KOPT-K1 (cell line): Measurements from ENCODE around the gene CTNND2.

ENCODE experiments used
- H3K27ac ChIP-seq: fragments of 200-600 bp; sonication (generic); 2 replicates; pipeline ENCODE4 v1.5.1; 2016; ENCODE audit warnings: antibody characterized with exemption, mild to moderate bottlenecking, low read depth, low read length; ENCODE audit not compliant: poor library complexity, severe bottlenecking
- H3K36me3 ChIP-seq: fragments of 200-600 bp; sonication (generic); 2 replicates; pipeline ENCODE4 v1.5.1; 2017; ENCODE audit warnings: antibody characterized with exemption, mild to moderate bottlenecking, low read length, moderate library complexity; ENCODE audit not compliant: insufficient read depth
- H3K9me3 ChIP-seq: fragments of 200-600 bp; sonication (generic); 2 replicates; pipeline ENCODE4 v1.5.1; 2017; ENCODE audit warnings: antibody characterized with exemption, low read length, mild to moderate bottlenecking; ENCODE audit not compliant: insufficient read depth, poor library complexity, severe bottlenecking

CTNND2 gene

GRCh38 chr5:11904265-11904906 is at the start of gene CTNND2:
CTNND2 (minus strand) TSS chr5:11904446; CDS start chr5:11903853, 593 bp downstream.
- peaks cover 6% of the 10 kb centered on the region for H3K9me3 ChIP-seq

GRCh38 chr5:11946317-11946716 is 42.1 kb upstream of the CTNND2 start:
- H3K9me3 ChIP-seq, result no peaks in the 10 kb centered on the region
- no peaks in the 10 kb centered on the region for H3K36me3 ChIP-seq
- H3K27ac ChIP-seq, result no peak overlapping the region

More at GRCh38 chr5:11904265-11904906, at the start of gene CTNND2:
- H3K27ac ChIP-seq, result no peak within 1 kb of the TSS
- no peaks in the 10 kb centered on the region for H3K36me3 ChIP-seq

GRCh38 chr5:11941566-11941965 is 37.3 kb upstream of the CTNND2 start:
- Histone ChIP-seq H3K9me3 (no peaks in the 10 kb centered on the region), H3K27ac (no peak overlapping the region), H3K36me3 (no peaks in the 10 kb centered on the region)

GRCh38 chr5:11931638-11932037 is 27.4 kb upstream of the CTNND2 start:
- H3K27ac ChIP-seq, result no peak overlapping the region
- H3K9me3 ChIP-seq, result no peaks in the 10 kb centered on the region
- no peaks in the 10 kb centered on the region for H3K36me3 ChIP-seq

GRCh38 chr5:11928909-11929308 is 24.7 kb upstream of the CTNND2 start:
- no peaks in the 10 kb centered on the region for H3K36me3 ChIP-seq
- no peaks in the 10 kb centered on the region for H3K9me3 ChIP-seq
- H3K27ac ChIP-seq, result no peak overlapping the region

GRCh38 chr5:11925701-11926100 is 21.5 kb upstream of the CTNND2 start:
- no peak overlapping the region for H3K27ac ChIP-seq
- no peaks in the 10 kb centered on the region for H3K9me3 ChIP-seq
- no peaks in the 10 kb centered on the region for H3K36me3 ChIP-seq

- no peaks in the 10 kb centered on the region for H3K9me3 ChIP-seq
- H3K27ac ChIP-seq, result no peak overlapping the region
- no peaks in the 10 kb centered on the region for H3K36me3 ChIP-seq
These were observed 18.1 kb upstream of the CTNND2 start for GRCh38 chr5:11922394-11922793.

GRCh38 chr5:11918463-11919045 is 14.3 kb upstream of the CTNND2 start:
- no peak overlapping the region for H3K27ac ChIP-seq
- no peaks in the 10 kb centered on the region for H3K9me3 ChIP-seq

GRCh38 chr5:11909471-11909870 is 5.2 kb upstream of the CTNND2 start:
- Histone ChIP-seq H3K36me3 (no peaks in the 10 kb centered on the region), H3K27ac (no peak overlapping the region)

More at GRCh38 chr5:11918463-11919045, 14.3 kb upstream of the CTNND2 start:
- H3K36me3 ChIP-seq, result no peaks in the 10 kb centered on the region

GRCh38 chr5:11906497-11906896 is 2.3 kb upstream of the CTNND2 start:
- Histone ChIP-seq H3K9me3 (peaks cover 6% of the 10 kb centered on the region), H3K36me3 (no peaks in the 10 kb centered on the region), H3K27ac (no peak overlapping the region)

More at GRCh38 chr5:11909471-11909870, 5.2 kb upstream of the CTNND2 start:
- no peaks in the 10 kb centered on the region for H3K9me3 ChIP-seq

GRCh38 chr5:11905206-11905605 is 960 bp upstream of the CTNND2 start:
- peaks cover 6% of the 10 kb centered on the region for H3K9me3 ChIP-seq
- no peak overlapping the region for H3K27ac ChIP-seq
- no peaks in the 10 kb centered on the region for H3K36me3 ChIP-seq

- no peaks in the 10 kb centered on the region for H3K36me3 ChIP-seq
- H3K27ac ChIP-seq, result no peak overlapping the region
- peaks cover 6% of the 10 kb centered on the region for H3K9me3 ChIP-seq
These were observed 507 bp downstream of the CTNND2 start for GRCh38 chr5:11903614-11904264.

- H3K36me3 ChIP-seq, result no peaks in the 10 kb centered on the region
- H3K9me3 ChIP-seq, result peaks cover 6% of the 10 kb centered on the region
- no peak overlapping the region for H3K27ac ChIP-seq
These were observed 1.1 kb downstream of the CTNND2 start for GRCh38 chr5:11903121-11903613.

- H3K36me3 ChIP-seq, result no peaks in the 10 kb centered on the region
- no peak overlapping the region for H3K27ac ChIP-seq
- peaks cover 6% of the 10 kb centered on the region for H3K9me3 ChIP-seq
These were observed 2.0 kb downstream of the CTNND2 start for GRCh38 chr5:11902201-11902619.

GRCh38 chr5:11898787-11899186 is 5.5 kb downstream of the CTNND2 start:
- Histone ChIP-seq H3K27ac (no peak overlapping the region), H3K9me3 (peaks cover 6% of the 10 kb centered on the region), H3K36me3 (no peaks in the 10 kb centered on the region)
